ENCODE measurements around the gene UBA1.

The UBA1 gene

GRCh38 chrX:47179928-47180255 is 13.7 kb upstream of the UBA1 start:
- POLR2A ChIA-PET = no interaction called here
- CTCF ChIA-PET = interaction anchor here (1.1 kb wide), 1 partner anchor 200 kb away, joined by 3 read pairs; no protein-coding TSS in a partner anchor
- WGBS (ENCODE audit: insufficient coverage) = 91% methylated on average over 13 of the region's 18 CpGs
- Histone ChIP-seq H3K9me3 (ENCODE audit: control extremely low read depth in 1 of 5, control insufficient read depth in 4 of 5, insufficient read depth in 2 of 5, low read depth in 1 of 5, low read length in 4 of 5) (no peaks in the 10 kb centered on the region), H3K4me1 (ENCODE audit: control extremely low read depth in 1 of 4, control insufficient read depth in 4 of 4, insufficient read depth in 4 of 4, low read length in 3 of 4) (no peaks in the 10 kb centered on the region), H3K27me3 (replicated peaks in 2 of 5; ENCODE audit: control insufficient read depth in 4 of 5, insufficient read depth in 5 of 5, low read length in 4 of 5) (peaks cover 0 to 77% (median 0%) of the 10 kb centered on the region in 5 experiments), H3K4me3 (ENCODE audit: control insufficient read depth in 1 of 7, extremely low read depth in 1 of 7, insufficient read depth in 4 of 7, low read depth in 2 of 7, low read length in 6 of 7) (no peak overlapping the region), H3K36me3 (ENCODE audit: control insufficient read depth in 4 of 4, insufficient read depth in 4 of 4, low read length in 3 of 4) (peaks cover 3 to 80% (median 46%) of the 10 kb centered on the region in 4 experiments), H3K27ac (ENCODE audit: insufficient read depth in 1 of 2, low read depth in 1 of 2, low read length in 2 of 2, poor library complexity in 1 of 2, severe bottlenecking in 2 of 2) (no peak overlapping the region)
- no peak for DNase-seq

GRCh38 chrX:47180346-47180745 is 13.3 kb upstream of the UBA1 start:
- H3K4me1 ChIP-seq (ENCODE audit: control extremely low read depth in 1 of 4, control insufficient read depth in 4 of 4, insufficient read depth in 4 of 4, low read length in 3 of 4) = no peaks in the 10 kb centered on the region
- H3K4me3 ChIP-seq (ENCODE audit: control insufficient read depth in 1 of 7, extremely low read depth in 1 of 7, insufficient read depth in 4 of 7, low read depth in 2 of 7, low read length in 6 of 7) = no peak overlapping the region
- 81% methylated on average over 2 of the region's 8 CpGs for WGBS (ENCODE audit: insufficient coverage)
- DNase-seq = no peak
- H3K36me3 ChIP-seq (ENCODE audit: control insufficient read depth in 4 of 4, insufficient read depth in 4 of 4, low read length in 3 of 4) = peaks cover 3 to 82% (median 44%) of the 10 kb centered on the region in 4 experiments
- H3K9me3 ChIP-seq (ENCODE audit: control extremely low read depth in 1 of 5, control insufficient read depth in 4 of 5, insufficient read depth in 2 of 5, low read depth in 1 of 5, low read length in 4 of 5) = no peaks in the 10 kb centered on the region
- H3K27ac ChIP-seq (ENCODE audit: insufficient read depth in 1 of 2, low read depth in 1 of 2, low read length in 2 of 2, poor library complexity in 1 of 2, severe bottlenecking in 2 of 2) = no peak overlapping the region
- ChIA-PET CTCF (interaction anchor here (1.1 kb wide), 1 partner anchor 200 kb away, joined by 3 read pairs; no protein-coding TSS in a partner anchor), POLR2A (no interaction called here)
- peaks cover 0 to 77% (median 0%) of the 10 kb centered on the region in 5 experiments for H3K27me3 ChIP-seq (replicated peaks in 2 of 5; ENCODE audit: control insufficient read depth in 4 of 5, insufficient read depth in 5 of 5, low read length in 4 of 5)

- no peak overlapping the region for H3K4me3 ChIP-seq (ENCODE audit: control insufficient read depth in 1 of 7, extremely low read depth in 1 of 7, insufficient read depth in 4 of 7, low read depth in 2 of 7, low read length in 6 of 7)
- DNase-seq = no peak
- H3K9me3 ChIP-seq (ENCODE audit: control extremely low read depth in 1 of 5, control insufficient read depth in 4 of 5, insufficient read depth in 2 of 5, low read depth in 1 of 5, low read length in 4 of 5) = no peaks in the 10 kb centered on the region
- peaks cover 0 to 76% (median 0%) of the 10 kb centered on the region in 5 experiments for H3K27me3 ChIP-seq (replicated peaks in 2 of 5; ENCODE audit: control insufficient read depth in 4 of 5, insufficient read depth in 5 of 5, low read length in 4 of 5)
- H3K27ac ChIP-seq (ENCODE audit: insufficient read depth in 1 of 2, low read depth in 1 of 2, low read length in 2 of 2, poor library complexity in 1 of 2, severe bottlenecking in 2 of 2) = no peak overlapping the region
- peaks cover 3 to 82% (median 43%) of the 10 kb centered on the region in 4 experiments for H3K36me3 ChIP-seq (ENCODE audit: control insufficient read depth in 4 of 4, insufficient read depth in 4 of 4, low read length in 3 of 4)
- ChIA-PET POLR2A (no interaction called here), CTCF (interaction anchor here (1.1 to 1.3 kb wide), 2 partner anchors 11 to 199 kb away, joined by 3 to 4 read pairs; no protein-coding TSS in a partner anchor)
- H3K4me1 ChIP-seq (ENCODE audit: control extremely low read depth in 1 of 4, control insufficient read depth in 4 of 4, insufficient read depth in 4 of 4, low read length in 3 of 4) = no peaks in the 10 kb centered on the region
- WGBS (ENCODE audit: insufficient coverage) = 91% methylated on average over 9 of the region's 10 CpGs
Observed at GRCh38 chrX:47181301-47181700, 12.3 kb upstream of the UBA1 start.

GRCh38 chrX:47182106-47182700 is 11.4 kb upstream of the UBA1 start:
- Histone ChIP-seq H3K4me3 (ENCODE audit: control insufficient read depth in 1 of 7, extremely low read depth in 1 of 7, insufficient read depth in 4 of 7, low read depth in 2 of 7, low read length in 6 of 7) (no peak overlapping the region), H3K9me3 (ENCODE audit: control extremely low read depth in 1 of 5, control insufficient read depth in 4 of 5, insufficient read depth in 2 of 5, low read depth in 1 of 5, low read length in 4 of 5) (no peaks in the 10 kb centered on the region), H3K27ac (ENCODE audit: insufficient read depth in 1 of 2, low read depth in 1 of 2, low read length in 2 of 2, poor library complexity in 1 of 2, severe bottlenecking in 2 of 2) (peak overlapping the region in 1 of 2 experiments; percentile 14), H3K36me3 (ENCODE audit: control insufficient read depth in 4 of 4, insufficient read depth in 4 of 4, low read length in 3 of 4) (peaks cover 3 to 81% (median 41%) of the 10 kb centered on the region in 4 experiments), H3K4me1 (ENCODE audit: control extremely low read depth in 1 of 4, control insufficient read depth in 4 of 4, insufficient read depth in 4 of 4, low read length in 3 of 4) (no peaks in the 10 kb centered on the region), H3K27me3 (replicated peaks in 2 of 5; ENCODE audit: control insufficient read depth in 4 of 5, insufficient read depth in 5 of 5, low read length in 4 of 5) (peaks cover 0 to 73% (median 0%) of the 10 kb centered on the region in 5 experiments)
- WGBS (ENCODE audit: insufficient coverage) = 87% methylated on average over 9 of the region's 9 CpGs
- no peak for DNase-seq
- CTCF ChIA-PET = interaction anchor here (1.3 kb wide), 1 partner anchor 11 kb away, joined by 4 read pairs; no protein-coding TSS in a partner anchor
- POLR2A ChIA-PET = no interaction called here

- POLR2A ChIA-PET = no interaction called here
- H3K9me3 ChIP-seq (ENCODE audit: control extremely low read depth in 1 of 5, control insufficient read depth in 4 of 5, insufficient read depth in 2 of 5, low read depth in 1 of 5, low read length in 4 of 5) = no peaks in the 10 kb centered on the region
- WGBS (ENCODE audit: insufficient coverage) = 86% methylated on average over 3 of the region's 4 CpGs
- no peak overlapping the region for H3K27ac ChIP-seq (ENCODE audit: insufficient read depth in 1 of 2, low read depth in 1 of 2, low read length in 2 of 2, poor library complexity in 1 of 2, severe bottlenecking in 2 of 2)
- CTCF ChIA-PET = no interaction called here
- peaks cover 0 to 61% (median 0%) of the 10 kb centered on the region in 5 experiments for H3K27me3 ChIP-seq (replicated peaks in 2 of 5; ENCODE audit: control insufficient read depth in 4 of 5, insufficient read depth in 5 of 5, low read length in 4 of 5)
- DNase-seq = no peak
- no peak overlapping the region for H3K4me3 ChIP-seq (ENCODE audit: control insufficient read depth in 1 of 7, extremely low read depth in 1 of 7, insufficient read depth in 4 of 7, low read depth in 2 of 7, low read length in 6 of 7)
- H3K36me3 ChIP-seq (ENCODE audit: control insufficient read depth in 4 of 4, insufficient read depth in 4 of 4, low read length in 3 of 4) = peaks cover 3 to 62% (median 29%) of the 10 kb centered on the region in 4 experiments
- H3K4me1 ChIP-seq (ENCODE audit: control extremely low read depth in 1 of 4, control insufficient read depth in 4 of 4, insufficient read depth in 4 of 4, low read length in 3 of 4) = no peaks in the 10 kb centered on the region
Observed at GRCh38 chrX:47184486-47184885, 9.1 kb upstream of the UBA1 start.

GRCh38 chrX:47185241-47185640 is 8.4 kb upstream of the UBA1 start:
- H3K4me3 ChIP-seq (ENCODE audit: control insufficient read depth in 1 of 7, extremely low read depth in 1 of 7, insufficient read depth in 4 of 7, low read depth in 2 of 7, low read length in 6 of 7) = no peak overlapping the region
- DNase-seq = no peak
- ChIA-PET POLR2A (no interaction called here), CTCF (no interaction called here)
- peaks cover 0 to under 1% (median 0%) of the 10 kb centered on the region in 4 experiments for H3K4me1 ChIP-seq (ENCODE audit: control extremely low read depth in 1 of 4, control insufficient read depth in 4 of 4, insufficient read depth in 4 of 4, low read length in 3 of 4)
- H3K9me3 ChIP-seq (ENCODE audit: control extremely low read depth in 1 of 5, control insufficient read depth in 4 of 5, insufficient read depth in 2 of 5, low read depth in 1 of 5, low read length in 4 of 5) = no peaks in the 10 kb centered on the region
- 92% methylated on average over 11 of the region's 17 CpGs for WGBS (ENCODE audit: insufficient coverage)
- H3K27me3 ChIP-seq (replicated peaks in 2 of 5; ENCODE audit: control insufficient read depth in 4 of 5, insufficient read depth in 5 of 5, low read length in 4 of 5) = peaks cover 0 to 60% (median 0%) of the 10 kb centered on the region in 5 experiments
- no peak overlapping the region for H3K27ac ChIP-seq (ENCODE audit: insufficient read depth in 1 of 2, low read depth in 1 of 2, low read length in 2 of 2, poor library complexity in 1 of 2, severe bottlenecking in 2 of 2)
- H3K36me3 ChIP-seq (ENCODE audit: control insufficient read depth in 4 of 4, insufficient read depth in 4 of 4, low read length in 3 of 4) = peaks cover 3 to 57% (median 26%) of the 10 kb centered on the region in 4 experiments

GRCh38 chrX:47186096-47186740 is 7.4 kb upstream of the UBA1 start:
- H3K27ac ChIP-seq (ENCODE audit: insufficient read depth in 1 of 2, low read depth in 1 of 2, low read length in 2 of 2, poor library complexity in 1 of 2, severe bottlenecking in 2 of 2) = no peak overlapping the region
- H3K4me1 ChIP-seq (ENCODE audit: control extremely low read depth in 1 of 4, control insufficient read depth in 4 of 4, insufficient read depth in 4 of 4, low read length in 3 of 4) = peaks cover 0 to 6% (median 2%) of the 10 kb centered on the region in 4 experiments
- no peaks in the 10 kb centered on the region for H3K9me3 ChIP-seq (ENCODE audit: control extremely low read depth in 1 of 5, control insufficient read depth in 4 of 5, insufficient read depth in 2 of 5, low read depth in 1 of 5, low read length in 4 of 5)
- DNase-seq = no peak
- WGBS (ENCODE audit: insufficient coverage) = 89% methylated on average over 23 of the region's 27 CpGs
- CTCF ChIA-PET = interaction anchor here (0.6 kb wide), 1 partner anchor 33 kb away, joined by 3 read pairs; no protein-coding TSS in a partner anchor
- POLR2A ChIA-PET = no interaction called here
- no peak overlapping the region for H3K4me3 ChIP-seq (ENCODE audit: control insufficient read depth in 1 of 7, extremely low read depth in 1 of 7, insufficient read depth in 4 of 7, low read depth in 2 of 7, low read length in 6 of 7)
- peaks cover 0 to 67% (median 0%) of the 10 kb centered on the region in 5 experiments for H3K27me3 ChIP-seq (replicated peaks in 2 of 5; ENCODE audit: control insufficient read depth in 4 of 5, insufficient read depth in 5 of 5, low read length in 4 of 5)
- H3K36me3 ChIP-seq (ENCODE audit: control insufficient read depth in 4 of 4, insufficient read depth in 4 of 4, low read length in 3 of 4) = peaks cover 3 to 49% (median 22%) of the 10 kb centered on the region in 4 experiments

Data from common myeloid progenitor, CD34-positive (primary cell).